SH-SY5Y (cell line): ENCODE measurements around the gene IPO9.

Source experiments
- GATA2 ChIP-seq: IDR thresholded peaks from 2 replicates; pipeline ENCODE4 v1.6.1; 2011; ENCODE audit warnings: mild to moderate bottlenecking, low read depth, low read length
- GATA3 ChIP-seq: IDR thresholded peaks from 2 replicates; pipeline ENCODE4 v1.6.1; 2011; ENCODE audit warnings: low read depth, mild to moderate bottlenecking, low read length, moderate library complexity

- no peak for TF ChIP-seq GATA2
- no peak for TF ChIP-seq GATA3
Observed at GRCh38 chr1:201792534-201793305, 36.2 kb upstream of the IPO9 start.
